ENCODE results near the gene CCPG1.
"Not testable (repeated sequence)": the region's sequence is repeated elsewhere in the genome, so short reads cannot be mapped to it uniquely, and the experiment has no call there.

CCPG1 gene

DNA sequence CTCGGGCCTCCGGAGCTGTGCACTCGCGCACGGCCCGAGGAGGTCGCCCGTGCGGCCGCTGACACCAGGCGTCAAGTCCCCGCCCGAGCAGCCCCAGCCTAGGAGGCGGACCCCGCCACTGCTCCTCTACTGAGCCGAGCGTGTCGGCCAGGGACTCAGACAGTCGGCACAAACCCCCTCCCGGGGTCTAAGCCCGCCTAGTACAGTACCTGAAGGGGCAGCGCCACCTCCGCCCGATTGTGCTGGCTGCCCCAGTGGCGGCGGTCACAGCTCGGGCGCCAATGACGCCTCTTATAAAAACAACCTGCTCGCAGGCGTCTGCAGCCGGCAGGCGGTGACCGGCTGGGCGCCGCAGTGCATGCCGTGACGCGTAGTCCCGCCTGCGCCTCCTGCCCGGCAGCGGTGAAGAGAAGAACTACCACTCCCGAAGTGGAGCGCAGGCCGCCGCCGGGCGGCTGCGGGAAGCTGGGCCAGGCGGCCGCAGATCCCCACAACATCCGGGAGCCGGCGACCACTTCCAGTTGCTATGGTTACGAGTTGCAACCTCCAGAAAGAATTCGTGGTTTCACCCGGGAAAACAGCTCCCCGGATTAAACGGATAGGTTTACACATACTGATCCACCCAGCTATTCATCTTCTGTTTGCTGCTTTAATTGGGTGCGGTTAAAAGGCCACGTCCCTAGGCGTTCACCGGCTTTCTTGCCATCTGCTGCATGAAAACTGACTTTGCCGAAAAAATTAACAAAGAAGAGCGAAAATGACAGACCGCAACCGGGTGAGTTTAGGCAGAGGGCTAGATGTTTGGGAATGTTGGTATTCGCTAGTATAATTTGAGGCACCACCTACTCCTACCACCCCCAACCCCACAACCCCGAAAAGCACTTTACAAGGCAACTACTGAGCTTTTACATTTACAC is at the start of gene CCPG1, which contains the start of gene PIERCE2:
TSS of gene CCPG1 (minus strand) at position 348 of the 917 bp plus-strand sequence. CDS start 18,935 bp downstream, outside the sequence.
TSS of gene PIERCE2 (plus strand) at position 484 of the 917 bp plus-strand sequence. CDS start at position 758, 274 bp downstream.
- DNase-seq (ENCODE audit: low read depth in 2 of 2) = peak; percentile 84

GRCh38 chr15:55457401-55458022 is 49.4 kb upstream of the CCPG1 start:
- no peak for DNase-seq (ENCODE audit: low read depth in 2 of 2)

- DNase-seq (ENCODE audit: low read depth in 2 of 2) = not testable (repeated sequence)
Measured at GRCh38 chr15:55447030-55447394, 38.9 kb upstream of the CCPG1 start.

DNA sequence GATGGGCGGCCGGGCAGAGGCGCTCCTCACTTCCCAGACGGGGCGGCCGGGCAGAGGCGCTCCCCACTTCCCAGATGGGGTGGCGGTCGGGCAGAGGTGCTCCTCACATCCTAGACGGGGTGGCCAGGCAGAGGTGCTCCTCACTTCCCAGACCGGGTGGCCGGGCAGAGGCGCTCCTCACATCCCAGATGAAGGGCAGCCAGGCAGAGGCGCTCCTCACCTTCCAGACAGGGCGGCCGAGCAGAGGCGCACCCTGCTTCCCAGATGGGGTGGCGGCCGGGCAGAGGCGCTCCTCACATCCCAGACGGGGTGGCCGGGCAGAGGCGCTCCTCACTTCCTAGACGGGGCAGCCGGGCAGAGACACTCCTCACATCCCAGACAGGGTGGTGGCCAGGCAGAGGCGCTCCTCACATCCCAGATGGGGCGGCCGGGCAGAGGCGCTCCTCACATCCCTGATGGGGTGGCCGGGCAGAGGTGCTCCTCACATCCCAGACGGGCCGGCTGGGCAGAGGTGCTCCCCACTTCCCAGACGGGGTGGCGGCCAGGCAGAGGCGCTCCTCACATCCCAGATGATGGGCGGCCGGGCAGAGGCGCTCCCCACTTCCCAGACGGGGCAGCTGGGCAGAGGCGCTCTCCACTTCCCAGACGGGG is 38.3 kb upstream of the CCPG1 start:
- not testable (repeated sequence) for DNase-seq (ENCODE audit: low read depth in 2 of 2)

- not testable (repeated sequence) for DNase-seq (ENCODE audit: low read depth in 2 of 2)
Measured at GRCh38 chr15:55445936-55446335, 37.8 kb upstream of the CCPG1 start.

GRCh38 chr15:55443141-55443540 is 35.0 kb upstream of the CCPG1 start:
- not testable (repeated sequence) for DNase-seq (ENCODE audit: low read depth in 2 of 2)

- DNase-seq (ENCODE audit: low read depth in 2 of 2) = no peak
Measured at GRCh38 chr15:55434989-55435825, 27.0 kb upstream of the CCPG1 start.

GRCh38 chr15:55422089-55422488 is 13.9 kb upstream of the CCPG1 start:
- DNase-seq (ENCODE audit: low read depth in 2 of 2) = no peak

DNA sequence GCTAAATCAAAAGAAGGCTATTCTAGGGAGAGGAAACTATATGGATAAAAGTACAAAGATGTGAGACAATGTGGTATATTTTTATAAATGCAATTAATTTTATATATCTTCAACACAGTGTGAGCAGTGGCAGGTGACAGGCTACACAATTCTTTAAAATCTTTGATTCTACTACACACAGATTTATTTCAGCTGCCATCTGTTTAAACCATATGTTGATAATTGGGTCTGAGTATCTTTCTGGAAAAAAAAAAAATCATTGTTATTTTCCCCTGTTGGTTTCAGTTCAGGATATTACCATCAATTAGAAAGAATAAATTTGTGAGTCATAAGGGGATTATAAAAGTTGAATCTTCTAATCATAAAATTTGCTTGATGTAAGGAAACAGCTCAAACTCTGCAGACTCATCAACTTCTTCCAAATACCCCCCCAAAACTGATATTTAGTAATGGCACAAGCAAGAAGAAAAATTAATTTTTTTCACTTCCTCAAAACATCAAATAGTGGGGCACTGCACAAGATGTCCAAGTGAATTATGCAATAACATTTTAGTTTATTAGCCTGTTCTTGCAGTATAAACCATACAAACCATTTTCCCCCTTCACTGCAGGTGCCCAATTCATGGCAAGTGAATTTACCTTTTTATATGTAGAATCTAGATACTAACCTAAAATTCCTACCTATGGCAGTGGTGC is 12.2 kb upstream of the CCPG1 start:
- DNase-seq (ENCODE audit: low read depth in 2 of 2) = no peak

- not testable (repeated sequence) for DNase-seq (ENCODE audit: low read depth in 2 of 2)
Measured at GRCh38 chr15:55417678-55418077, 9.5 kb upstream of the CCPG1 start.

DNA sequence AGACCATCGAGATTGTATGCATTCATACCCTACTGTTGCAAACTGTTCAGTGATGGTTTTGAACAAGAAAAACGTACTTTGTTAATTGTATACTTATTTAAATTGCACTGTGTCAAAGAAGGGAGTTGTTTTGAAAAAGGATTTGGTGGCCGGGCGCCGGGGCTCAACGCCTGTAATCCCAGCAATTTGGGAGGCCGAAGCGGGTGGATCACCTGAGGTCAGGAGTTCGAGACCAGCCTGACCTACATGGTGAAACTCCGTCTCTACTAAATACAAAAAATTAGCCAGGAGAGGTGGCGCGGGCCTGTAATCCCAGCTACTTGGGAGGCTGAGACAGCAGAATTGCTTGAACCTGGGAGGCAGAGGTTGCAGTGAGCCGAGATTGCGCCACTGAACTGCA is 817 bp upstream of the CCPG1 start:
- not testable (repeated sequence) for DNase-seq (ENCODE audit: low read depth in 2 of 2)

DNA sequence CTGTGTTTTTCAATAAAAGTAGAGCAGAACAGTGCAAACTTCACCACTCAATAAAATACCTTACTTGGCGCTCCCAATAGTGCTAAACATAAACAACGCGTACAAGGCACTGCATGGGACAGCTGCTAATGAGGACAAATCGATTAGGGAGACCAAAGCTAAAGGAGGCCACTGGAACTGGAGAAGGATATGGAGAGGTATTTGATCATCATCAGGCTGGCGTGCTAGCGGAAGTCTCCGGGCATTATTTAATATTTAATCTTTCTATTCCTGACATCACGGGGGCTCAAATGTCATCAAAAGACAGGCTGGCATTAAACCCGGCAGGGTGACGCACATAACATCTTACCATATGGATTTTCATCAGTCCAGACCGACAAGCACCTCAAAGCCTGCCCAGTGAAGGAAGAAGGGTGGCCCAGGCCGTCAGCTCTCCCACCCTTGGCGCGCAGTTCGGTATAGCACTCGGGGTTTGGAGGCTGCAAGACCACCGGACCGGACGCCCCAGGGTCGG is 604 bp downstream of the CCPG1 start:
- no peak for DNase-seq (ENCODE audit: low read depth in 2 of 2)

GRCh38 chr15:55403531-55403930 is 4.6 kb downstream of the CCPG1 start:
- no peak for DNase-seq (ENCODE audit: low read depth in 2 of 2)

GRCh38 chr15:55402707-55403106 is 5.5 kb downstream of the CCPG1 start:
- DNase-seq (ENCODE audit: low read depth in 2 of 2) = no peak

- DNase-seq (ENCODE audit: low read depth in 2 of 2) = no peak
Measured at GRCh38 chr15:55401786-55402246, 6.3 kb downstream of the CCPG1 start.

- not testable (repeated sequence) for DNase-seq (ENCODE audit: low read depth in 2 of 2)
Measured at GRCh38 chr15:55400050-55400449, 8.1 kb downstream of the CCPG1 start.

- no peak for DNase-seq (ENCODE audit: low read depth in 2 of 2)
Measured at GRCh38 chr15:55398243-55398642, 9.9 kb downstream of the CCPG1 start.

- DNase-seq (ENCODE audit: low read depth in 2 of 2) = no peak
Measured at GRCh38 chr15:55394694-55395093, 13.5 kb downstream of the CCPG1 start.

DNA sequence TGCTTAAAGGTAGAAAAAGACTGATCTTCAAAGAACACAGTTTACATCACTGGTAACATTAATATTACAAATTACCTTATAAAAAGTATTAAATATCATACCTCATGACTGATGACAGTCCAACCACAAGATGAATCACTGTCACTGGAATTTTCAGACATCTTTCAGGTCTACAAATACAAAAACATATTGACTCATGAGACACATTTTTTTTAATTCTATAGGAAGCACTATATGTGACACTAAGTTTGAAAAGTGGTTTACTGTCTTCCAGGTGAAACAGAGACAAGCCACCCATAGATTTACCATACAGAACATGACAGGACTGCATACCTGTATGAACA is 18.9 kb downstream of the CCPG1 start:
- DNase-seq (ENCODE audit: low read depth in 2 of 2) = no peak

GRCh38 chr15:55387027-55387426 is 21.1 kb downstream of the CCPG1 start:
- DNase-seq (ENCODE audit: low read depth in 2 of 2) = no peak

DNA sequence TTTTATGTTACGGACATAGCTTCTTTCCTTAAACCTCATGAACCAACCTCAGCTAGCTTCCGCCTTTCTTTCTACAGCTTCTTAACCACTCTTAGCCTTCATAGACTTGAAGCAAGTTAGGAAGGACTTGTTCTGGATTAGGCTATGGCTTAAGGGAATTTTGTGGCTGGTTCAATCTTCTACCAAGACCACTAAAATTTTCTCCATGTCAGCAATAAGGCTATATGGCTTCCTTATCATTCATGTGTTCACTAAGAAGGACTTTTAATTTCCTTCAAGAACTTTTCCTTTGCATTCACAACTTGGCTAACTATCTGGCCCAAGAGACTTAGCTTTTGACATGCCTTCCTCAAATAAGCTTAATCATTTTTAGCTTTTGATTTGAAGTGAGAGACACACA is 24.5 kb downstream of the CCPG1 start:
- no peak for DNase-seq (ENCODE audit: low read depth in 2 of 2)

Measured in stimulated activated CD8-positive, alpha-beta memory T cell treated with anti-CD3 and anti-CD28 coated beads, Interleukin-2, amount 100 ng/mL, for 48 hours (primary cell).